ENCODE results near the gene ACOT12.

DNA sequence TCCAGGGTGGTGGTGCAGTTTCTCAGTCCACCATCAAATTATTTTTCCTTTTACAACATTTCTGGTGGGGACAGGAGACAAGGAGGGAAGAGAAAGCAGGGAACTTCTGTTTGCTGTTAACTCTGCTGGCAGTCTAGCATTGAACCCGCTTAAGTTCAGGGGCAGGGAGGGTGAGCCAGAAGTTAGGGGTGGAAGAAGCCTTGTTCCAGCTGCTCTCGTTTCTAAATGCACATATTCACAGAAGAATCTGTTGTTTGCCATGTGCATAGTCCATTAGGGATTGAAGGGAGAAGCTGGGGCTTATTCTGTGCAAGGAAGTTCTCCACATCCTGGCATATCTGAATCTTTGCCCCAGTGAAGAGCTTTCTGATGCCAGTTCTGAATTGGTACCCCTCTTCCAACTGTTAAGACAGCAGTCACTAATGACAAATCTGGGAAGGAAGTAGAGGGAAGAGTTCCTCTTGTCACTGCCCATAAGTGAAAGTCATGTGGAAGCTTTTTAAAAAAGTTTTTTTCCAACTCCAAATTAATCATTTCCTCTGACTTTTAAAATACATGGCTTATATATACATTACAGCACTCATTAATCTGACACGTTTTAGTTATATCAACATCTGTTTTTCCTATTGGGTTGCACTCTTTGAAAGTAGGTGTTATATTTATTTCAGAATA is 32.6 kb upstream of the ACOT12 start:
- TF ChIP-seq CTCF (conservative IDR thresholded peaks at IDR 0.05 in 1 of 2, IDR thresholded peaks at IDR 0.05 in 1 of 2; ENCODE audit: low read depth in 1 of 2, low read length in 2 of 2), result no peak
- TF ChIP-seq EZH2 (IDR thresholded peaks at IDR 0.05; ENCODE audit: low read length, missing control alignments), result no peak

Data from fibroblast of lung (primary cell).